ENCODE measurements around the gene CCSER2.

DNA sequence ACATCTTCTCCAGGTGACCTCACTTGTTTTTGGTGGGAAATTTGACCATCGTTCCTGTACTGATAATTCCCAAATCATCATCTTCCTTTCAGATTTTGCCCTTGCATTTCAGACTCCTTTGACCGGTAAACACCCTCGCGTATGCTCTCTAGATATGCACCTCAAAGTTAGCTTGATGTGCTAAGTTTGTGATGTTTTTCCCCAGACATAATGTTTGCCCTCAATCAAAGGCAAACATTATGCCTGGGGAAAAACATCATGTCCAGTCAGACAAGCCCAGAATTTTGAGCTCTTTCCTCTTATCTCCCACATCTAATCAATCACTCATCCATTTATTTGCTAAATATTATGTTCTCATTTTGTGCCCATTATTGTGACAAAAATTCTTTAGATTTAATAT, 26.2 kb downstream of the CCSER2 start:
- TF ChIP-seq CTCF (IDR thresholded peaks at IDR 0.05) (no peak), POLR2A (IDR thresholded peaks at IDR 0.05) (no peak)

Data from thyroid gland (tissue), 4 donors.